D341Med (cell line): ENCODE measurements around the gene ABI3.
"Not testable (repeated sequence)": the region's sequence is repeated elsewhere in the genome, so short reads cannot be mapped to it uniquely, and the experiment has no call there.

Source experiments
- DNase-seq: peaks from one replicate; pipeline ENCODE4 v3.0.0; 2012; ENCODE audit warnings: low spot score

The ABI3 gene

DNA sequence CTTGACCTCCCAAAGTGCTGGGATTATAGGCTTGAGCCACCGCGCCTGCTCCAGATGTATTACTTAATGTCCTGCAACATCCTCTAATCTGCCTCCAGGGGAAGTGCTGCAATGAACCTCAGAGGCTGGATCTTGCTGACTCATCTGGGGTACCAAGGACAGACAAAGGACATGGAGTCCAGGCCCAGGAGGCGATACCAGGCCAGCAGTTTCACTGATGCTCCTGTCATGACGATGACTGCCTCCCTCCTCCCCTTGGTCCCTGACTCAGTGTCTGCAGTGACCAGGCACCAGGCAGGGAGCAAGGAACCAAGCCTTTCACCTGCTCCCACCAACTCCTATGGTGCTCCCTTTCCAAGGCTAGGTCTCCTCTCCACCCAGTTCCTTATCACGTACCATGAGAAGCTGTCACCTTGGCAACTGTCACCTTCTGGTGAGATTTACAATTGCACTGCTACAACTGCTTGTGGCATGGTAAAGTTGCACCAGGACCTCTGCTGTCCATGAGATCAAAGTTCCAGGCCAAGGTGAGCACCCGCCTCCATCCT lies 41.7 kb downstream of the ABI3 start:
- no peak for DNase-seq

GRCh38 chr17:49254066-49254465 lies 43.6 kb downstream of the ABI3 start:
- no peak for DNase-seq

DNA sequence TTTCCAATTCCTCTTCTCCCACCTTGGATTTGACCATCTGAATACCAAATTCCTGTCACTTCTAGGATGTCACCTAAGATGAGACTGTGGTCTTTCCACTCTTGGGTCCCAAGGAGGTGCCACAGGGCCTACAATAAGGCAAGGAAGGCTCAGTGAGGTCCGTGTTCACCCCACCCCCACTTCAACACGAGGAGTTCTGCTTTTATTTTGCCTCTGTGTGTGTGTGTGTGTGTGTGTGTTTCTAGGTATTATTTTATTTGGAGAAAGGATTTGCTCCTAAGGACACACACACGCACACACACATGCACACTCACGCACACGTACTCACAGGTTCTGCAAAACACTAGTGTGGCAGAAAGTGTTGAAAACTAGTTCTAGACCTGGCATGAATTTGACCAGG lies 44.6 kb downstream of the ABI3 start:
- DNase-seq: no peak

- no peak for DNase-seq
Measured at GRCh38 chr17:49258394-49258793, 47.9 kb downstream of the ABI3 start.

DNA sequence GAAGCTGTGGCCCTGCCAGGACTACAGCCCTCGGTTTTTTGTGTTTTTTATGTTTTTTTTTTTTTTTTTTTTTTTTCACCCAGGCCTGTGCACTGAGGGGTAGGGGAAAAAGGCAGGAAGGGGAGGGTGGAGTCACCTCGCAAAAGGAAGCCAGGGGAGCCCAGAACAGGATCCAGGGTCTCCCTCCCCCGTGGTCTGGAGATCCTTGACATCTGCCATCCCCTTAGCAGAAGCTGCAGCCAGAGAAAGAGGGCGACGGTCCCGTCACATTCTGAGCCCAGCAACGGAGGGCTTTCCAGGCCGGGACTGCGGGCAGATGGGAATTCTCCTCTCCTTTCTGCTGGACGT lies 49.1 kb downstream of the ABI3 start:
- DNase-seq: no peak

GRCh38 chr17:49260011-49260816 lies 49.7 kb downstream of the ABI3 start:
- DNase-seq: peak; percentile 87

DNA sequence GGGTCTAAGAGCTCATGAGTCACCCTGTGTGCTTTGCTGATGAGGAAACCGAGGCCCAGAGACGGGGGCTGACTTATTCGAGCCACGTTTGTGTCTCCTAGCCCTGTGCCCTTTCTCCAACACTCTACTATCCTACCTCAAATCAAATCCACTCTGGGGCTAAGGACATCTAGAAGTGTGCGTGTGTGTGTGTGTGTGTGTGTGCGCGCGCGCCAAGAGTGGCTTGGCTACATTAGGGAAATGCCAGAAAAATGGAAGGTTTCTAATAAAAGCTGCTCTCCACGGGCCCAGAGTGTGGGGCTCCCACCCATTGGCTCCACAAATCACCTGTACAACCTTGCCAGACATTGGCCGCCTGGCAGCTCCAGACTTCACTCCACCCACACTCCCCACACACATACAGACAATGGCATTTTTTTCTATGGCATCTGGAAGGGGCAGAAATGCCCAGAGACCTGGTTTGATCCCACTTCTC lies 50.3 kb downstream of the ABI3 start:
- no peak for DNase-seq

- DNase-seq: not testable (repeated sequence)
Measured at GRCh38 chr17:49261540-49261939, 51.0 kb downstream of the ABI3 start.

DNA sequence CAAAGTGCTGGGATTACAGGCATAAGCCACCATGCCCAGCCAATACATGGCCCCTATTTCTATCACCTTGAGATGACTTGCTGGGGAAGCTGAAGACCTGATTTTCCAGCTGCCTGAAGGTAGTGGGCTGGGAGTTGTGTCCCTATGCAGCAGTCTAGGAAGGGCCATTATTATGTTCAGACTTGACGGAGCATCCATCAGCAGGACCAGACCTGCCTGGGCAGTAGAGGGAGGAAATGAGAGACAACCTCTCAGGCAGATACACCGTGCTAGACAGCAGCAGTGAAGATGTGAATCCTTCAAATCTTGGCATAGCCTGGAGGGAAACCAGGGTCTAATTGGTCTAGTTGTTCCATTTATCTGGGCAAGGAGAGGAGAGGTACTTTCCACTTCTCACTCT lies 55.7 kb downstream of the ABI3 start:
- DNase-seq: no peak

DNA sequence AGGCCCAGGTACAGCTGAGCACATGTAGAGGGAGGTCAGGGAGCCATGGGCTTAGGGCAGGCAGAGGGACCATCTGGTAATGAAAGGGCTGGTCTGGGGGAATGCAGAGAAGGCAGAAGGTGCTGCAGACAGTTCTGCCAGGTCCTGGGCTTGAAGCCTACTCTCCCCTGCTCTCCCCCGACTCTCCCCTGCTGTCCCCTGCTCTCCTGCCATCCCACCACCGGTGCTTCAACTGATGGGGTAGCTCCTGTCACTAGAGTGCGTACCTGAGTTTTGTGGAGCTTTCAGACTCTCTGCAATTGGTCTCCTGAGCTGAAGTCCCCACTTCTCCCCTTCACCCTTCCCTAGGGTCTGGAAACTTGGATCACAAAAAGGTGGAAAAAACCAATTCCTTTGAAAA lies 57.4 kb downstream of the ABI3 start:
- DNase-seq: no peak

DNA sequence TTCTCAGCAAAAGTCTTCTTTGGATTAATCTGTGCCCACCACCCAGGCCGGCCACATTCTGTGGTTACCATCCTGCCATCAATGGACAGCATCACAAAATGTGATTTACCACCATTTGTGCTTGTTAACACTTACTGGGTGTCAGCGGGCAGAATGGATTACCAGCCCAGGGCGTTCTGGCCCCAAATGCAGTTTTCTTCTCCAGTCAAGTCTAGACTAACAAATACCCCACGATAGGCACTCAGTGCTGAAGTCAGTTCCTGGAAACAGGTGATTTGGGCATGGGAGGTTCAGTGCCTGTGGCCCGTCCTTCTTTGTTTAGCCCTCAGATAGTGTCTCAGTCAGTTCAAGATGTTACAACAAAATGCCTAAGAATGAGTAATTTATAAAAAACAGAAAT lies 58.8 kb downstream of the ABI3 start:
- DNase-seq: no peak
